ENCODE measurements around the gene KSR2. TPM values are rescaled to one million over a fixed set of nuclear protein-coding genes. Genes with fewer than 3 reads are reported as not detected.

KSR2 gene
- total RNA-seq, 2 experiments from 2014 or later, result 0.03 to 0.15 TPM

DNA sequence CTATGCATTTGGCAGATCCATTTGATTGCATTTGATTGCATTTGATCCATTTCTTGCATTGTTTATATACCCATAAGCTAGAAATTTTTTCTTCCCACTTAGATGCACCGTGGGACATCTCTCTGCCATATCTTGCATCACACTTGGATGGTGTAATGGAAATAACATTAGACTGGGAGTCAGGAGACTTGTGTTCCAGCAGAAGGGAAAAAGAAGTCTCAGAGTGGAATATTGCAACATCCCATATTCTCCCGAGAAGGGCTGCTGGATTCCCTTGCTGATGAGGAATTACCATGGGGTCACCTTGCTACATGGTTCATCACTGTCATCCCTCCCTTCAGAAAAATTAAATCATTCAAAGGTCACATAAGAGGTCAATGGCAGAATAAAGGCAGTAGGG lies 78.1 kb downstream of the KSR2 start:
- Histone ChIP-seq H3K4me2 (ENCODE audit: low read length) (no peak overlapping the region), H2AFZ (ENCODE audit: low read length) (no peak overlapping the region), H3K4me3 (ENCODE audit: low read depth, low read length, poor library complexity, severe bottlenecking) (no peak overlapping the region), H3K79me2 (ENCODE audit: insufficient read depth, low read depth, low read length) (no peaks in the 10 kb centered on the region), H3K4me1 (ENCODE audit: insufficient read depth, low read length, poor library complexity, severe bottlenecking) (peaks cover 10% of the 10 kb centered on the region), H4K20me1 (ENCODE audit: insufficient read depth, low read length) (no peaks in the 10 kb centered on the region), H3K9me3 (ENCODE audit: low read length) (no peaks in the 10 kb centered on the region), H3K36me3 (ENCODE audit: insufficient read depth, low read length) (no peaks in the 10 kb centered on the region), H3K27ac (ENCODE audit: low read depth, low read length, poor library complexity, severe bottlenecking) (no peak overlapping the region), H3K9me2 (ENCODE audit: insufficient read depth, low read length) (no peaks in the 10 kb centered on the region)
- no TSS peak for BruUV-seq (replicated peaks)
- no peak for TF ChIP-seq EZH2phosphoT487 (IDR thresholded peaks at IDR 0.05; ENCODE audit: borderline replicate concordance, low read depth, low read length)
- TF ChIP-seq, protein P1, sequence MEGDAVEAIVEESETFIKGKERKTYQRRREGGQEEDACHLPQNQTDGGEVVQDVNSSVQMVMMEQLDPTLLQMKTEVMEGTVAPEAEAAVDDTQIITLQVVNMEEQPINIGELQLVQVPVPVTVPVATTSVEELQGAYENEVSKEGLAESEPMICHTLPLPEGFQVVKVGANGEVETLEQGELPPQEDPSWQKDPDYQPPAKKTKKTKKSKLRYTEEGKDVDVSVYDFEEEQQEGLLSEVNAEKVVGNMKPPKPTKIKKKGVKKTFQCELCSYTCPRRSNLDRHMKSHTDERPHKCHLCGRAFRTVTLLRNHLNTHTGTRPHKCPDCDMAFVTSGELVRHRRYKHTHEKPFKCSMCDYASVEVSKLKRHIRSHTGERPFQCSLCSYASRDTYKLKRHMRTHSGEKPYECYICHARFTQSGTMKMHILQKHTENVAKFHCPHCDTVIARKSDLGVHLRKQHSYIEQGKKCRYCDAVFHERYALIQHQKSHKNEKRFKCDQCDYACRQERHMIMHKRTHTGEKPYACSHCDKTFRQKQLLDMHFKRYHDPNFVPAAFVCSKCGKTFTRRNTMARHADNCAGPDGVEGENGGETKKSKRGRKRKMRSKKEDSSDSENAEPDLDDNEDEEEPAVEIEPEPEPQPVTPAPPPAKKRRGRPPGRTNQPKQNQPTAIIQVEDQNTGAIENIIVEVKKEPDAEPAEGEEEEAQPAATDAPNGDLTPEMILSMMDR (conservative IDR thresholded peaks at IDR 0.05; ENCODE audit: low read length), result no peak
- no peak for DNase-seq (ENCODE audit: low spot score)
- intact Hi-C loops (cut with micrococcal nuclease; ENCODE audit: unreplicated experiment), result no loop called here
- CTCF ChIA-PET (ENCODE audit: unreplicated experiment), result no interaction called here
- POLR2A ChIA-PET, result interaction anchor here (0.7 kb wide), 1 partner anchor 64 kb away, joined by 3 read pairs; no protein-coding TSS in a partner anchor

DNA sequence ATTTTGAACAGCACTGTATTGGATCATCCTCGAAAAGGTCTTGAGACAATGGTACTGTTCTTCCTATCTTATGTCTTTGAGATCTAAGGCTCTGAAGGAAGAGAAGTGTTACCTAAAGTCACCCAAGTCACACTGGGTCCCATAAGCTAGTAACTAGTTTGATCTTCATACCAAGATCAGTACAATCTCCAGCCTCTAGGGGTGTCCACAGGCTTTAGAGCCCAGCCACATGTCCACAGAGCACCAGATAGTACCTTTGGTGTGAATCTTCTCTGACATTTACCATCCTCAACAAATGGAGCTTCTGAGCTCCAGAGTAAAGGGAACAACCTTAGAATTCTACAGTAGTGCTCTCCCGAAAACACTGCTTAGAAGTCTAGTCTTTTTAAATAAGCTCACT lies 78.7 kb downstream of the KSR2 start:
- no peak overlapping the region for H3K4me2 ChIP-seq (ENCODE audit: low read length)
- no peak for DNase-seq (ENCODE audit: low spot score)
- no peaks in the 10 kb centered on the region for H3K9me3 ChIP-seq (ENCODE audit: low read length)
- H3K36me3 ChIP-seq (ENCODE audit: insufficient read depth, low read length), result no peaks in the 10 kb centered on the region
- intact Hi-C loops (cut with micrococcal nuclease; ENCODE audit: unreplicated experiment), result no loop called here
- CTCF ChIA-PET (ENCODE audit: unreplicated experiment), result no interaction called here
- no peak for TF ChIP-seq EZH2phosphoT487 (IDR thresholded peaks at IDR 0.05; ENCODE audit: borderline replicate concordance, low read depth, low read length)
- TF ChIP-seq, protein P1 (conservative IDR thresholded peaks at IDR 0.05; ENCODE audit: low read length), result 0 out of 2 replicates have a peak, but pooled peaks have one; percentile 35
- BruUV-seq (replicated peaks), result no TSS peak
- no peaks in the 10 kb centered on the region for H3K79me2 ChIP-seq (ENCODE audit: insufficient read depth, low read depth, low read length)
- POLR2A ChIA-PET, result no interaction called here
- no peak overlapping the region for H2AFZ ChIP-seq (ENCODE audit: low read length)
- no peaks in the 10 kb centered on the region for H4K20me1 ChIP-seq (ENCODE audit: insufficient read depth, low read length)
- H3K27ac ChIP-seq (ENCODE audit: low read depth, low read length, poor library complexity, severe bottlenecking), result no peak overlapping the region
- no peaks in the 10 kb centered on the region for H3K9me2 ChIP-seq (ENCODE audit: insufficient read depth, low read length)
- H3K4me3 ChIP-seq (ENCODE audit: low read depth, low read length, poor library complexity, severe bottlenecking), result no peak overlapping the region
- peaks cover 10% of the 10 kb centered on the region for H3K4me1 ChIP-seq (ENCODE audit: insufficient read depth, low read length, poor library complexity, severe bottlenecking)

DNA sequence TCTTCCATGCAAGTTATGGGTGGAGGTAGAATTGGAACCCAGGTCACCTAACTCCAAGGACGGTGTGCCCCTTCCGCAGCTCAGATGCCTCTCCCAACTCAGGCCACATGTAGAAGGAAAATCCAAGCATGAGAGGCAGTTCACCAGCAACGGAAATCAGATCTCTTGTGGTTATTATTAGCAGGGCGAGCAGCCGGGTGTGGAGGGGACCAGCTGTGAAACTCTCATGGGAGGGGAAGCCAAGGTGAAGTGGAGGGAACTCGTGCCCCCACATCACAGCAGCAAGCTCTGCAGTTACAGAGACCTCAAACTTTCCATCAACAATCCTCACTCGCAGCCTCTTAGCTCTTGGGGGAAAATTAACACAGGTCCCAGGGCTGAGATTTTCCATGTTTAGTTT lies 79.7 kb downstream of the KSR2 start:
- intact Hi-C loops (cut with micrococcal nuclease; ENCODE audit: unreplicated experiment), result no loop called here
- POLR2A ChIA-PET, result interaction anchor here (0.5 kb wide), 1 partner anchor 126 kb away, joined by 3 read pairs; no protein-coding TSS in a partner anchor

More for the DNA sequence above, 79.7 kb downstream of the KSR2 start:
- H2AFZ ChIP-seq (ENCODE audit: low read length), result no peak overlapping the region
- H3K36me3 ChIP-seq (ENCODE audit: insufficient read depth, low read length), result no peaks in the 10 kb centered on the region
- CTCF ChIA-PET (ENCODE audit: unreplicated experiment), result no interaction called here
- H3K9me2 ChIP-seq (ENCODE audit: insufficient read depth, low read length), result no peaks in the 10 kb centered on the region
- H3K27ac ChIP-seq (ENCODE audit: low read depth, low read length, poor library complexity, severe bottlenecking), result no peak overlapping the region
- no peaks in the 10 kb centered on the region for H3K79me2 ChIP-seq (ENCODE audit: insufficient read depth, low read depth, low read length)
- BruUV-seq (replicated peaks), result no TSS peak
- peak overlapping the region; percentile 5; the same call in 1 of the 2 replicates for H3K4me2 ChIP-seq (ENCODE audit: low read length)
- no peaks in the 10 kb centered on the region for H3K9me3 ChIP-seq (ENCODE audit: low read length)
- DNase-seq (ENCODE audit: low spot score), result peak; percentile 33
- H4K20me1 ChIP-seq (ENCODE audit: insufficient read depth, low read length), result no peaks in the 10 kb centered on the region
- peaks cover 10% of the 10 kb centered on the region for H3K4me1 ChIP-seq (ENCODE audit: insufficient read depth, low read length, poor library complexity, severe bottlenecking)
- no peak overlapping the region for H3K4me3 ChIP-seq (ENCODE audit: low read depth, low read length, poor library complexity, severe bottlenecking)
- TF ChIP-seq, protein P1 (conservative IDR thresholded peaks at IDR 0.05; ENCODE audit: low read length), result no peak
- no peak for TF ChIP-seq EZH2phosphoT487 (IDR thresholded peaks at IDR 0.05; ENCODE audit: borderline replicate concordance, low read depth, low read length)

Data from OCI-LY7 (cell line).